ENCODE measurements around the gene TMEM97. TPM values are rescaled to one million over a fixed set of nuclear protein-coding genes. Genes with fewer than 3 reads are reported as not detected.
"Not testable (repeated sequence)": the region's sequence is repeated elsewhere in the genome, so short reads cannot be mapped to it uniquely, and the experiment has no call there.

The TMEM97 gene
- total and polyA plus RNA-seq, 9 donors, result 18.7 to 93.0 (median 26.0) TPM

GRCh38 chr17:28338056-28338768 lies 19.2 kb downstream of the TMEM97 start:
- H3K27ac ChIP-seq, result no peak overlapping the region
- no peak overlapping the region for H3K4me3 ChIP-seq
- no peak for DNase-seq
- WGBS, 3 donors, result 35 to 54% (median 36%) methylated on average over 5 of the region's 5 CpGs
- TF ChIP-seq CTCF (IDR thresholded peaks at IDR 0.05) (no peak), EP300 (IDR thresholded peaks at IDR 0.05) (no peak), POLR2A (IDR thresholded peaks at IDR 0.05) (no peak)
- no peaks in the 10 kb centered on the region for H3K9me3 ChIP-seq
- H3K27me3 ChIP-seq, result no peaks in the 10 kb centered on the region
- peaks cover 5% of the 10 kb centered on the region for H3K4me1 ChIP-seq (ENCODE audit: insufficient read depth)
- intact Hi-C loops (cut with DNase I), result loop anchor here in 2 of 4 donors (5.0 kb wide), 1 partner anchor 614 kb away; the partner anchor contains the start of gene PHF12 (in 2 of the 2)
- H3K36me3 ChIP-seq, result no peaks in the 10 kb centered on the region

- H3K27ac ChIP-seq; H3K9me3 ChIP-seq; H3K4me1 ChIP-seq (ENCODE audit: insufficient read depth); DNase-seq; H3K27me3 ChIP-seq; H3K36me3 ChIP-seq; H3K4me3 ChIP-seq: not testable (repeated sequence)
- 79 to 93% (median 87%) methylated on average over 8 of the region's 8 CpGs for WGBS, 3 donors
- intact Hi-C loops (cut with DNase I), result loop anchor here in 2 of 4 donors (5.0 kb wide), 1 partner anchor 614 kb away; the partner anchor contains the start of gene PHF12 (in 2 of the 2)
These were observed 19.8 kb downstream of the TMEM97 start for GRCh38 chr17:28338769-28339212.

GRCh38 chr17:28339431-28339830 lies 20.4 kb downstream of the TMEM97 start:
- Histone ChIP-seq H3K27me3 (no peaks in the 10 kb centered on the region), H3K4me3 (no peak overlapping the region), H3K36me3 (no peaks in the 10 kb centered on the region), H3K27ac (no peak overlapping the region), H3K9me3 (no peaks in the 10 kb centered on the region), H3K4me1 (ENCODE audit: insufficient read depth) (peaks cover 2% of the 10 kb centered on the region)
- WGBS, 3 donors, result 88 to 91% (median 88%) methylated on average over 15 of the region's 15 CpGs
- DNase-seq, result no peak
- no peak for TF ChIP-seq CTCF (IDR thresholded peaks at IDR 0.05)
- TF ChIP-seq POLR2A (IDR thresholded peaks at IDR 0.05), result no peak
- TF ChIP-seq EP300 (IDR thresholded peaks at IDR 0.05), result no peak
- intact Hi-C loops (cut with DNase I), result loop anchor here in 2 of 4 donors (5.0 kb wide), 1 partner anchor 613 kb away; the partner anchor contains the start of gene PHF12 (in 2 of the 2)

GRCh38 chr17:28340374-28340773 lies 21.4 kb downstream of the TMEM97 start:
- Histone ChIP-seq H3K9me3 (no peaks in the 10 kb centered on the region), H3K4me1 (ENCODE audit: insufficient read depth) (peaks cover 4% of the 10 kb centered on the region), H3K36me3 (no peaks in the 10 kb centered on the region), H3K27ac (no peak overlapping the region), H3K4me3 (no peak overlapping the region), H3K27me3 (no peaks in the 10 kb centered on the region)
- DNase-seq, result no peak
- intact Hi-C loops (cut with DNase I), result no loop called here
- 86 to 88% (median 86%) methylated on average over 6 of the region's 6 CpGs for WGBS, 3 donors
- no peak for TF ChIP-seq POLR2A (IDR thresholded peaks at IDR 0.05)
- no peak for TF ChIP-seq EP300 (IDR thresholded peaks at IDR 0.05)
- no peak for TF ChIP-seq CTCF (IDR thresholded peaks at IDR 0.05)

GRCh38 chr17:28341516-28341915 lies 22.5 kb downstream of the TMEM97 start:
- Histone ChIP-seq H3K4me1 (ENCODE audit: insufficient read depth) (peaks cover 13% of the 10 kb centered on the region), H3K9me3 (no peaks in the 10 kb centered on the region), H3K4me3 (no peak overlapping the region), H3K27ac (no peak overlapping the region), H3K27me3 (no peaks in the 10 kb centered on the region), H3K36me3 (no peaks in the 10 kb centered on the region)
- 91 to 94% (median 92%) methylated on average over 11 of the region's 11 CpGs for WGBS, 3 donors
- TF ChIP-seq POLR2A (IDR thresholded peaks at IDR 0.05), result no peak
- no peak for TF ChIP-seq CTCF (IDR thresholded peaks at IDR 0.05)
- TF ChIP-seq EP300 (IDR thresholded peaks at IDR 0.05), result no peak
- intact Hi-C loops (cut with DNase I), result no loop called here
- DNase-seq, result no peak

Data from ovary (tissue), 9 donors.